ENCODE results near the gene HEPACAM. TPM values are rescaled to one million over a fixed set of nuclear protein-coding genes. Genes with fewer than 3 reads are reported as not detected.

HEPACAM gene
- polyA plus RNA-seq, 1 experiment: 0.05 TPM

- no peak for DNase-seq (ENCODE audit: low read depth, low spot score)
- H3K27me3 ChIP-seq (ENCODE audit: control insufficient read depth, insufficient read depth, low read length): no peaks in the 10 kb centered on the region
- H3K4me3 ChIP-seq (ENCODE audit: low read depth, low read length): no peak overlapping the region
- H3K27ac ChIP-seq (ENCODE audit: low read depth, low read length): no peak overlapping the region
- ChIA-PET POLR2A (no interaction called here), CTCF (interaction anchor here (0.6 kb wide), 1 partner anchor 523 kb away, joined by 3 read pairs; no protein-coding TSS in a partner anchor)
- H3K9me3 ChIP-seq (ENCODE audit: control insufficient read depth, insufficient read depth, low read length): no peaks in the 10 kb centered on the region
- no peak for TF ChIP-seq CTCF (IDR thresholded peaks at IDR 0.05; ENCODE audit: low read depth, low read length)
Measured at GRCh38 chr11:124928942-124929665, 6.7 kb downstream of the HEPACAM start.

GRCh38 chr11:124923296-124923695 is 12.6 kb downstream of the HEPACAM start:
- H3K27ac ChIP-seq (ENCODE audit: low read depth, low read length): no peak overlapping the region
- H3K4me3 ChIP-seq (ENCODE audit: low read depth, low read length): no peak overlapping the region
- H3K9me3 ChIP-seq (ENCODE audit: control insufficient read depth, insufficient read depth, low read length): peaks cover 4% of the 10 kb centered on the region; the same call in 1 of the 2 replicates
- ChIA-PET POLR2A (no interaction called here), CTCF (interaction anchor here (1.0 to 1.2 kb wide), 2 partner anchors 9 to 47 kb away, joined by 3 to 4 read pairs; no protein-coding TSS in a partner anchor)
- H3K27me3 ChIP-seq (ENCODE audit: control insufficient read depth, insufficient read depth, low read length): no peaks in the 10 kb centered on the region
- no peak for DNase-seq (ENCODE audit: low read depth, low spot score)
- no peak for TF ChIP-seq CTCF (IDR thresholded peaks at IDR 0.05; ENCODE audit: low read depth, low read length)

GRCh38 chr11:124922831-124923230 is 13.0 kb downstream of the HEPACAM start:
- Histone ChIP-seq H3K9me3 (ENCODE audit: control insufficient read depth, insufficient read depth, low read length) (peaks cover 4% of the 10 kb centered on the region; the same call in 1 of the 2 replicates), H3K27ac (ENCODE audit: low read depth, low read length) (no peak overlapping the region), H3K4me3 (ENCODE audit: low read depth, low read length) (no peak overlapping the region), H3K27me3 (ENCODE audit: control insufficient read depth, insufficient read depth, low read length) (no peaks in the 10 kb centered on the region)
- no peak for DNase-seq (ENCODE audit: low read depth, low spot score)
- CTCF ChIA-PET: interaction anchor here (1.2 kb wide), 1 partner anchor 46 kb away, joined by 4 read pairs; no protein-coding TSS in a partner anchor
- no peak for TF ChIP-seq CTCF (IDR thresholded peaks at IDR 0.05; ENCODE audit: low read depth, low read length)
- POLR2A ChIA-PET: no interaction called here

DNA sequence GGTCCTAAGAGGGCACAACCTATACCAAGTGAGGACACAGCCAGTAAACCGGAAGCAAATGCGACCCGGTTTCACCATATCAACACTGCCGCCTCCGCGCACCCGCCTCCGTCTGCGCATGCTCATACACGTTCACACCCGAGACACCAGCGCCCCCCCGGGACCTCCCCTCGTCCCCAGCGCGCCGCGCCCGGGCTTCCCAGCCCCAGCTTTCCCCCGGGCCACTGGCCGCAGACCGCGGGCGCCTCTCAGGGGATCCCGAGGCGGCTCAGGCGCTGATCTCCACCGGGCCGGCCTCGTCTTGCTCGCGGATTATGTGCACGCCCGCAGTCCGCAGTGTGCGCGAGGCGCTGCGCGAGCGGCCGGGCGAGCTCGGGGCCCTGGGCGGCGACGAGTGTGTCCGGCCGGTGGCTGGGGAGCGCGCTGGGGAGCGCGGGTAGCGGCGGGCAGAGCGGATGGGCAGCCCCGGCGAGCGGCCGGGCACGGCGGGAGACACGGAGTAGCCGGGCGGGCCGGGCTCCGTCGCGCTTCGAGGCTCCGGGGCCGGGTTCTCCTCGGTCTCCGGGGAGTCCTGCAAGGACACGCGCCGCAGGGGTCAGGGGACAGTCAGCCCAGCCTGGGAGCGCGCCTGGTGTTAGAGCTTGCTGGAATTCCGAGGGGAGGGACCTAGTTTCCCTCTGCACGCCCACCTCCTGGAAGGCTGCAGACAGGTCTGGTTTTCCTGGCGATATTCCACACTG is 14.8 kb downstream of the HEPACAM start:
- Histone ChIP-seq H3K27me3 (ENCODE audit: control insufficient read depth, insufficient read depth, low read length) (no peaks in the 10 kb centered on the region), H3K27ac (ENCODE audit: low read depth, low read length) (peak overlapping the region; percentile 39), H3K9me3 (ENCODE audit: control insufficient read depth, insufficient read depth, low read length) (peaks cover 4% of the 10 kb centered on the region; the same call in 1 of the 2 replicates), H3K4me3 (ENCODE audit: low read depth, low read length) (peak overlapping the region; percentile 48)
- TF ChIP-seq CTCF (IDR thresholded peaks at IDR 0.05; ENCODE audit: low read depth, low read length): no peak
- ChIA-PET CTCF (interaction anchor here (1.1 to 2.7 kb wide), 3 partner anchors 32 to 512 kb away, joined by 4 to 16 read pairs (median 5); no protein-coding TSS in a partner anchor), POLR2A (interaction anchor here (1.0 to 1.9 kb wide), 5 partner anchors 14 to 45 kb away, joined by 3 to 14 read pairs (median 3); partner anchors contain the start of gene CCDC15)
- no peak for DNase-seq (ENCODE audit: low read depth, low spot score)
